Measurements from ENCODE around the gene FAM171A1.
"Not testable (repeated sequence)": the region's sequence is repeated elsewhere in the genome, so short reads cannot be mapped to it uniquely, and the experiment has no call there.

DNA sequence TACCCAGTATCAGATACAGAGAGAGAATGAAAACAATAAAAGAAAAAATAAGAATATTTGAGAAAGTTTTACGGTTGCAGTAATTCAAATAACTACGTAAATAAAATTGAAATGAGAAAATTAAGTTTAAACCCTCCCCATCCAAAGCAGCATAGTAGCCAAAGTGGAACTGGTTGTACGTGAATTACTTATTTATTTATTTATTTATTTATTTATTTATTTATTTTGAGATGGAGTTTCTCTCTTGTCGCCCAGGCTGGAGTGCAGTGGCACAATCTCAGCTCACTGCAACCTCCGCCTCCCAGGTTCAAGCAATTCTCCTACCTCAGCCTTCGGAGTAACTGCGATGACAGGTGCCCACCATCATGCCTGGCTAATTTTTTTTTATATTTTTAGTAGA, 17.1 kb upstream of the FAM171A1 start:
- not testable (repeated sequence) for TF ChIP-seq POLR2A, POLR2AphosphoS5 (IDR thresholded peaks at IDR 0.05)
- TF ChIP-seq, protein P1, sequence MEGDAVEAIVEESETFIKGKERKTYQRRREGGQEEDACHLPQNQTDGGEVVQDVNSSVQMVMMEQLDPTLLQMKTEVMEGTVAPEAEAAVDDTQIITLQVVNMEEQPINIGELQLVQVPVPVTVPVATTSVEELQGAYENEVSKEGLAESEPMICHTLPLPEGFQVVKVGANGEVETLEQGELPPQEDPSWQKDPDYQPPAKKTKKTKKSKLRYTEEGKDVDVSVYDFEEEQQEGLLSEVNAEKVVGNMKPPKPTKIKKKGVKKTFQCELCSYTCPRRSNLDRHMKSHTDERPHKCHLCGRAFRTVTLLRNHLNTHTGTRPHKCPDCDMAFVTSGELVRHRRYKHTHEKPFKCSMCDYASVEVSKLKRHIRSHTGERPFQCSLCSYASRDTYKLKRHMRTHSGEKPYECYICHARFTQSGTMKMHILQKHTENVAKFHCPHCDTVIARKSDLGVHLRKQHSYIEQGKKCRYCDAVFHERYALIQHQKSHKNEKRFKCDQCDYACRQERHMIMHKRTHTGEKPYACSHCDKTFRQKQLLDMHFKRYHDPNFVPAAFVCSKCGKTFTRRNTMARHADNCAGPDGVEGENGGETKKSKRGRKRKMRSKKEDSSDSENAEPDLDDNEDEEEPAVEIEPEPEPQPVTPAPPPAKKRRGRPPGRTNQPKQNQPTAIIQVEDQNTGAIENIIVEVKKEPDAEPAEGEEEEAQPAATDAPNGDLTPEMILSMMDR (IDR thresholded peaks at IDR 0.05), result not testable (repeated sequence)
